GM21619 (cell line): ENCODE measurements around the gene RNF113A.
"Not testable (repeated sequence)": the region's sequence is repeated elsewhere in the genome, so short reads cannot be mapped to it uniquely, and the experiment has no call there.

ENCODE experiments used
- ATAC-seq: cut with Tn5 transposase; IDR thresholded peaks from one replicate; pipeline ENCODE4 v1.9.1; 2021; ENCODE audit not compliant: unreplicated experiment

RNF113A gene

GRCh38 chrX:119852382-119853353 is 18.9 kb downstream of the RNF113A start, which contains the start of gene UPF3B:
Gene UPF3B (minus strand): TSS chrX:119852963. CDS start chrX:119852928, 35 bp downstream.
- peak; percentile 96 for ATAC-seq

- ATAC-seq = no peak
These were observed 37.6 kb downstream of the RNF113A start for GRCh38 chrX:119833905-119834304.

GRCh38 chrX:119828446-119828845 is 43.1 kb downstream of the RNF113A start:
- no peak for ATAC-seq

GRCh38 chrX:119826399-119826959 is 45.1 kb downstream of the RNF113A start:
- ATAC-seq = no peak

- not testable (repeated sequence) for ATAC-seq
These were observed 47.3 kb downstream of the RNF113A start for GRCh38 chrX:119824221-119824620.

- peak; percentile 98 for ATAC-seq
These were observed 49.8 kb downstream of the RNF113A start for GRCh38 chrX:119821703-119822102.
